Breast epithelium (tissue), 4 donors: ENCODE data around the gene MTREX. TPM values are rescaled to one million over a fixed set of nuclear protein-coding genes. Genes with fewer than 3 reads are reported as not detected.
A peak's percentile ranks its signal among the peaks of the same experiment; 100 is the strongest.

Experiments
- DNase-seq, 2 donors: peaks; one replicate each; pipeline ENCODE4 v3.0.0-alpha.2; 2019; ENCODE audit warnings: low spot score in 2 of 2
- H3K27ac ChIP-seq, 2 donors: fragments of 200-600 bp; sonication (generic) in 1 of 2; one replicate each; pipeline ENCODE4 v1.5.1; 2016 to 2019; ENCODE audit warnings: mild to moderate bottlenecking in 1 of 2
- H3K27me3 ChIP-seq, 2 donors: fragments of 200-600 bp; sonication (generic) in 1 of 2; one replicate each; pipeline versions ENCODE4 v1.5.1 to v1.6.0; 2017 to 2019; ENCODE audit warnings: control low read depth in 1 of 2, mild to moderate bottlenecking in 1 of 2
- H3K36me3 ChIP-seq: fragments of 200-600 bp; one replicate; pipeline ENCODE4 v1.5.1; 2019
- H3K4me1 ChIP-seq, 2 donors: fragments of 200-600 bp; sonication (generic); one replicate each; pipeline ENCODE4 v1.5.1; 2016 to 2019; ENCODE audit warnings: control low read depth in 1 of 2
- H3K4me3 ChIP-seq, 3 donors: fragments of 200-600 bp; sonication (generic); 1 replicate in 2 of 3; 2 replicates in 1 of 3; pipeline ENCODE4 v1.5.1; 2016 to 2019; ENCODE audit warnings: mild to moderate bottlenecking in 3 of 3, moderate library complexity in 2 of 3
- H3K9me3 ChIP-seq, 2 donors: fragments of 200-600 bp; sonication (generic) in 1 of 2; one replicate each; pipeline ENCODE4 v1.5.1; 2016 to 2019; ENCODE audit warnings: control low read depth in 1 of 2
- POLR2A ChIP-seq: fragments of 450-650 bp; IDR thresholded peaks from one replicate; pipeline ENCODE4 v1.6.1; 2016; ENCODE audit warnings: antibody characterized with exemption, mild to moderate bottlenecking, moderate library complexity
- POLR2AphosphoS5 ChIP-seq, 3 donors: sonication (generic); formaldehyde crosslinking; IDR thresholded peaks; one replicate each; pipeline ENCODE4 v1.6.1; 2017; ENCODE audit warnings: antibody characterized with exemption in 3 of 3
- intact Hi-C: fragments of 100-400 bp; cut with DNase I; formaldehyde crosslinking; loops from one replicate; pipeline ENCODE4 v1.15.1; 2023; ENCODE audit warnings: low total_unique reads
- total RNA-seq, 3 donors: library from RNA; depleted of rRNA; stranded (reverse); fragments of >200 nt; gene quantifications; one replicate each; pipeline ENCODE4 v1.1.0, GENCODE V29; 2016
- TF ChIP-seq, protein P1 (sequence below), 3 donors: fragments of 450-650 bp; IDR thresholded peaks; one replicate each; pipeline ENCODE4 v1.5.1; 2016 to 2017; ENCODE audit warnings: antibody characterized with exemption in 3 of 3, mild to moderate bottlenecking in 3 of 3, moderate library complexity in 3 of 3

The MTREX gene
- total RNA-seq, 3 donors from 2014 or later = 95.7 to 107 (median 98.8) TPM

DNA sequence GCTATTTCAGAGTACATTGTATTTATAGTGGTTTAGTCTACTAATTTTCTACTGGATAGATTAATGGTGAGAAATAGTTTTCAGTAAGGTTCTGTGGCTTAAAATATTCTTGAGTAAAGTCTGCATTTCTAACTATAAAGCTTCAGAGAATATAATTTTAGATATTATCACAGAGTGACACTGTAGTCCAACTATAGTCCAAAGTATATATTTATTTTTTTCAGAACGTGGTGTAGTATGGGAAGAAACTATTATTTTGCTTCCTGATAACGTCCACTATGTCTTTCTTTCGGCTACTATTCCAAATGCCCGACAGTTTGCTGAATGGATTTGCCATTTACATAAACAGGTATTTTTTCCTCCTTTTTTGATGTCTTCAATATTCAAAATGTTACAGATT, 35.3 kb downstream of the MTREX start:
- TF ChIP-seq POLR2A (no peak), POLR2AphosphoS5 (IDR thresholded peaks at IDR 0.05) (no peak)
- TF ChIP-seq, protein P1, sequence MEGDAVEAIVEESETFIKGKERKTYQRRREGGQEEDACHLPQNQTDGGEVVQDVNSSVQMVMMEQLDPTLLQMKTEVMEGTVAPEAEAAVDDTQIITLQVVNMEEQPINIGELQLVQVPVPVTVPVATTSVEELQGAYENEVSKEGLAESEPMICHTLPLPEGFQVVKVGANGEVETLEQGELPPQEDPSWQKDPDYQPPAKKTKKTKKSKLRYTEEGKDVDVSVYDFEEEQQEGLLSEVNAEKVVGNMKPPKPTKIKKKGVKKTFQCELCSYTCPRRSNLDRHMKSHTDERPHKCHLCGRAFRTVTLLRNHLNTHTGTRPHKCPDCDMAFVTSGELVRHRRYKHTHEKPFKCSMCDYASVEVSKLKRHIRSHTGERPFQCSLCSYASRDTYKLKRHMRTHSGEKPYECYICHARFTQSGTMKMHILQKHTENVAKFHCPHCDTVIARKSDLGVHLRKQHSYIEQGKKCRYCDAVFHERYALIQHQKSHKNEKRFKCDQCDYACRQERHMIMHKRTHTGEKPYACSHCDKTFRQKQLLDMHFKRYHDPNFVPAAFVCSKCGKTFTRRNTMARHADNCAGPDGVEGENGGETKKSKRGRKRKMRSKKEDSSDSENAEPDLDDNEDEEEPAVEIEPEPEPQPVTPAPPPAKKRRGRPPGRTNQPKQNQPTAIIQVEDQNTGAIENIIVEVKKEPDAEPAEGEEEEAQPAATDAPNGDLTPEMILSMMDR (IDR thresholded peaks at IDR 0.05) = no peak
- no peaks in the 10 kb centered on the region for H3K27me3 ChIP-seq
- H3K36me3 ChIP-seq = no peaks in the 10 kb centered on the region
- intact Hi-C loops = no loop called here
- H3K27ac ChIP-seq = no peak overlapping the region
- no peaks in the 10 kb centered on the region for H3K9me3 ChIP-seq
- H3K4me1 ChIP-seq = no peaks in the 10 kb centered on the region
- H3K4me3 ChIP-seq = no peak overlapping the region
- DNase-seq = no peak

DNA sequence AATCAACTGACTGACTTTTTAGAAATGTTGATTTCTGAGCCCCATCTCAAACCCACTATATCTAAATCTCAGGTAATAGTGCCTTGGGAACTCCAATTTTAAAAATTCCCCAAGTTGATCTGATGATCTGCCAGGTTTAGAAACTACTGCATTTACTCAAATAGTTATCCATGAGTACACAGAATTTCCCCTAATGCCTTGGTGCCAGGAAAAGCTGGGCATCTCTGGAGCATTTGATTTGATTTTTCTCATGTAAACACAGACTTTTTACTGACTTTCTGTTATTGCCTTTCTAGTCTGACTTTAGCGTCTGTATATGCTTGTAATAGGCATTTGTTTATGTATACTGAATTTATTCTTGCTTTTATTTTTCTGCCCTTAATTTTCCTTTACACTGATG, 35.8 kb downstream of the MTREX start:
- H3K27me3 ChIP-seq = no peaks in the 10 kb centered on the region
- no peak overlapping the region for H3K27ac ChIP-seq
- no peaks in the 10 kb centered on the region for H3K4me1 ChIP-seq
- H3K4me3 ChIP-seq = no peak overlapping the region
- TF ChIP-seq POLR2A (no peak), POLR2AphosphoS5 (IDR thresholded peaks at IDR 0.05) (no peak)
- TF ChIP-seq, protein P1 (IDR thresholded peaks at IDR 0.05) = no peak
- DNase-seq = no peak
- intact Hi-C loops = no loop called here
- H3K36me3 ChIP-seq = no peaks in the 10 kb centered on the region
- no peaks in the 10 kb centered on the region for H3K9me3 ChIP-seq

- H3K4me1 ChIP-seq = no peaks in the 10 kb centered on the region
- no peak overlapping the region for H3K4me3 ChIP-seq
- intact Hi-C loops = no loop called here
- H3K36me3 ChIP-seq = no peaks in the 10 kb centered on the region
- peak in 1 of 2 donors; percentile 70 for DNase-seq
- TF ChIP-seq, protein P1 (IDR thresholded peaks at IDR 0.05) = peak; percentile 75 to 86 (median 82)
- no peak for TF ChIP-seq POLR2AphosphoS5 (IDR thresholded peaks at IDR 0.05)
- no peaks in the 10 kb centered on the region for H3K9me3 ChIP-seq
- no peak overlapping the region for H3K27ac ChIP-seq
- H3K27me3 ChIP-seq = no peaks in the 10 kb centered on the region
Measured at GRCh38 chr5:55344392-55344992, 36.7 kb downstream of the MTREX start.

DNA sequence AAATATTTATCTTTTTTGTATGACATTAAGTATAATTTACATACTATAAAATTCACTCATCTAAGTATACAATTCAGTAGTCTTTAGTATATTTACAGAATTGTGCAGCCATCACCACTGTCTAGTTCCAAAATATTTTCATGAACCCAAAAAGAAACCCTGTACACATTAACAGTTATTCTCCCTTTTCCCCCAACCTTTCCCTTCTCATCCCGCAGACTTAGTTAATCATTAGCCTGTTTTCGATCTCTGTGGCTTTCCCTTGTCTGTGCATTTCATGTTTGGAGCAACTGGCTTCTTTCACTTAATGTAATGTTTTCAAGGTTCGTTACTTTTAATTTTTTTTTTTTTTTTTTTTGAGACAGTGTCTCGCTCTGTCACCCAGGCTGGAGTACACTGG, 37.5 kb downstream of the MTREX start:
- no peaks in the 10 kb centered on the region for H3K27me3 ChIP-seq
- H3K9me3 ChIP-seq = no peaks in the 10 kb centered on the region
- TF ChIP-seq, protein P1 (IDR thresholded peaks at IDR 0.05) = no peak
- TF ChIP-seq POLR2AphosphoS5 (IDR thresholded peaks at IDR 0.05) (no peak), POLR2A (no peak)
- no peaks in the 10 kb centered on the region for H3K36me3 ChIP-seq
- H3K4me3 ChIP-seq = no peak overlapping the region
- no peak overlapping the region for H3K27ac ChIP-seq
- intact Hi-C loops = no loop called here
- no peaks in the 10 kb centered on the region for H3K4me1 ChIP-seq
- DNase-seq = no peak

- no peak overlapping the region for H3K4me3 ChIP-seq
- DNase-seq = no peak
- TF ChIP-seq POLR2AphosphoS5 (IDR thresholded peaks at IDR 0.05) = no peak
- no peak for TF ChIP-seq POLR2A
- TF ChIP-seq, protein P1 (IDR thresholded peaks at IDR 0.05) = no peak
- intact Hi-C loops = no loop called here
- H3K9me3 ChIP-seq = no peaks in the 10 kb centered on the region
- no peaks in the 10 kb centered on the region for H3K36me3 ChIP-seq
- H3K27ac ChIP-seq = no peak overlapping the region
- no peaks in the 10 kb centered on the region for H3K4me1 ChIP-seq
- no peaks in the 10 kb centered on the region for H3K27me3 ChIP-seq
Measured at GRCh38 chr5:55347786-55348185, 40.0 kb downstream of the MTREX start.
